ENCODE measurements around the gene FIG4. TPM values are rescaled to one million over a fixed set of nuclear protein-coding genes. Genes with fewer than 3 reads are reported as not detected.
"Not testable (repeated sequence)": the region's sequence is repeated elsewhere in the genome, so short reads cannot be mapped to it uniquely, and the experiment has no call there.

The FIG4 gene
- polyA plus RNA-seq, 3 donors = 27.2 to 65.3 (median 53.7) TPM

GRCh38 chr6:109740787-109741186, 49.7 kb downstream of the FIG4 start:
- peak overlapping the region; percentile 19 to 74 (median 63) for H3K27ac Mint-ChIP-seq
- H3K4me1 Mint-ChIP-seq = peaks cover 4% of the 10 kb centered on the region

GRCh38 chr6:109743739-109744138, 52.6 kb downstream of the FIG4 start:
- WGBS (ENCODE audit: insufficient coverage) = no CpG with 5 or more reads among the region's 2 CpGs
- Histone ChIP-seq H3K9ac (ENCODE audit: insufficient read depth, low read length, poor library complexity, severe bottlenecking) (no peak overlapping the region), H3K27me3 (ENCODE audit: control insufficient read depth in 2 of 2, insufficient read depth in 2 of 2, low read length in 2 of 2) (no peaks in the 10 kb centered on the region), H4K20me1 (ENCODE audit: insufficient read depth, low read length) (no peaks in the 10 kb centered on the region), H3K4me1 (ENCODE audit: control insufficient read depth in 1 of 2, insufficient read depth in 2 of 2, low read length in 2 of 2) (peaks cover 0 to 10% of the 10 kb centered on the region in 2 donors), H2AFZ (ENCODE audit: insufficient read depth, low read depth, low read length, poor library complexity, severe bottlenecking) (no peak overlapping the region), H3K36me3 (replicated peaks in 1 of 2; ENCODE audit: control insufficient read depth in 1 of 2, insufficient read depth in 2 of 2, low read length in 2 of 2) (peaks cover 23 to 86% of the 10 kb centered on the region in 2 donors), H3K9me3 (replicated peaks in 1 of 2; ENCODE audit: control insufficient read depth in 1 of 2, insufficient read depth in 1 of 2, low read length in 2 of 2) (peaks cover 12 to 19% of the 10 kb centered on the region in 2 donors), H3K27ac (ENCODE audit: low read depth in 1 of 2, low read length in 2 of 2) (peak overlapping the region in 1 of 2 donors; percentile 0), H3K79me2 (ENCODE audit: insufficient read depth, low read length) (no peaks in the 10 kb centered on the region), H3K4me3 (replicated peaks in 1 of 3; ENCODE audit: low read depth in 2 of 3, low read length in 3 of 3) (no peak overlapping the region), H3K4me2 (replicated peaks; ENCODE audit: extremely low read depth, low read length, poor library complexity, severe bottlenecking) (no peak overlapping the region)
- H3K27me3 Mint-ChIP-seq (ENCODE audit: low read depth in 3 of 3) = no peaks in the 10 kb centered on the region
- intact Hi-C loops (cut with micrococcal nuclease) = no loop called here
- H3K27ac Mint-ChIP-seq = peak overlapping the region in 4 of 7 donors; percentile 15 to 66 (median 34)
- peak in 1 of 3 donors; percentile 4 for DNase-seq
- no peak overlapping the region for H3K4me3 Mint-ChIP-seq
- TF ChIP-seq, protein P1, sequence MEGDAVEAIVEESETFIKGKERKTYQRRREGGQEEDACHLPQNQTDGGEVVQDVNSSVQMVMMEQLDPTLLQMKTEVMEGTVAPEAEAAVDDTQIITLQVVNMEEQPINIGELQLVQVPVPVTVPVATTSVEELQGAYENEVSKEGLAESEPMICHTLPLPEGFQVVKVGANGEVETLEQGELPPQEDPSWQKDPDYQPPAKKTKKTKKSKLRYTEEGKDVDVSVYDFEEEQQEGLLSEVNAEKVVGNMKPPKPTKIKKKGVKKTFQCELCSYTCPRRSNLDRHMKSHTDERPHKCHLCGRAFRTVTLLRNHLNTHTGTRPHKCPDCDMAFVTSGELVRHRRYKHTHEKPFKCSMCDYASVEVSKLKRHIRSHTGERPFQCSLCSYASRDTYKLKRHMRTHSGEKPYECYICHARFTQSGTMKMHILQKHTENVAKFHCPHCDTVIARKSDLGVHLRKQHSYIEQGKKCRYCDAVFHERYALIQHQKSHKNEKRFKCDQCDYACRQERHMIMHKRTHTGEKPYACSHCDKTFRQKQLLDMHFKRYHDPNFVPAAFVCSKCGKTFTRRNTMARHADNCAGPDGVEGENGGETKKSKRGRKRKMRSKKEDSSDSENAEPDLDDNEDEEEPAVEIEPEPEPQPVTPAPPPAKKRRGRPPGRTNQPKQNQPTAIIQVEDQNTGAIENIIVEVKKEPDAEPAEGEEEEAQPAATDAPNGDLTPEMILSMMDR (IDR thresholded peaks at IDR 0.05) = no peak
- H3K4me1 Mint-ChIP-seq = peaks cover 4% of the 10 kb centered on the region
- peaks cover 2 to 23% (median 11%) of the 10 kb centered on the region in 7 donors for H3K9me3 Mint-ChIP-seq
- peaks cover 27 to 45% of the 10 kb centered on the region in 2 donors for H3K36me3 Mint-ChIP-seq

More at GRCh38 chr6:109740787-109741186, 49.7 kb downstream of the FIG4 start:
- 48% methylated on average over 3 of the region's 7 CpGs for WGBS (ENCODE audit: insufficient coverage)
- Histone ChIP-seq H3K4me1 (ENCODE audit: control insufficient read depth in 1 of 2, insufficient read depth in 2 of 2, low read length in 2 of 2) (peaks cover 0 to 10% of the 10 kb centered on the region in 2 donors), H3K4me2 (replicated peaks; ENCODE audit: extremely low read depth, low read length, poor library complexity, severe bottlenecking) (no peak overlapping the region), H2AFZ (ENCODE audit: insufficient read depth, low read depth, low read length, poor library complexity, severe bottlenecking) (no peak overlapping the region), H3K36me3 (replicated peaks in 1 of 2; ENCODE audit: control insufficient read depth in 1 of 2, insufficient read depth in 2 of 2, low read length in 2 of 2) (peaks cover 48 to 86% of the 10 kb centered on the region in 2 donors), H3K27ac (ENCODE audit: low read depth in 1 of 2, low read length in 2 of 2) (peak overlapping the region in 1 of 2 donors; percentile 64), H3K9ac (ENCODE audit: insufficient read depth, low read length, poor library complexity, severe bottlenecking) (no peak overlapping the region), H3K79me2 (ENCODE audit: insufficient read depth, low read length) (no peaks in the 10 kb centered on the region), H3K27me3 (ENCODE audit: control insufficient read depth in 2 of 2, insufficient read depth in 2 of 2, low read length in 2 of 2) (no peaks in the 10 kb centered on the region), H4K20me1 (ENCODE audit: insufficient read depth, low read length) (no peaks in the 10 kb centered on the region), H3K9me3 (replicated peaks in 1 of 2; ENCODE audit: control insufficient read depth in 1 of 2, insufficient read depth in 1 of 2, low read length in 2 of 2) (peaks cover 9 to 13% of the 10 kb centered on the region in 2 donors), H3K4me3 (replicated peaks in 1 of 3; ENCODE audit: low read depth in 2 of 3, low read length in 3 of 3) (no peak overlapping the region)
- Mint-ChIP-seq H3K27me3 (ENCODE audit: low read depth in 3 of 3) (no peaks in the 10 kb centered on the region), H3K36me3 (peaks cover 56 to 70% of the 10 kb centered on the region in 2 donors), H3K4me3 (no peak overlapping the region), H3K9me3 (peaks cover 2 to 25% (median 13%) of the 10 kb centered on the region in 7 donors)
- DNase-seq = peak; percentile 39 to 91 (median 55)
- intact Hi-C loops (cut with micrococcal nuclease) = no loop called here
- TF ChIP-seq, protein P1 (IDR thresholded peaks at IDR 0.05) = no peak

GRCh38 chr6:109744779-109745178, 53.7 kb downstream of the FIG4 start:
- Histone ChIP-seq H3K36me3 (replicated peaks in 1 of 2; ENCODE audit: control insufficient read depth in 1 of 2, insufficient read depth in 2 of 2, low read length in 2 of 2) (peaks cover 16 to 80% of the 10 kb centered on the region in 2 donors), H3K4me1 (ENCODE audit: control insufficient read depth in 1 of 2, insufficient read depth in 2 of 2, low read length in 2 of 2) (peaks cover 0 to 10% of the 10 kb centered on the region in 2 donors), H3K9me3 (replicated peaks in 1 of 2; ENCODE audit: control insufficient read depth in 1 of 2, insufficient read depth in 1 of 2, low read length in 2 of 2) (peaks cover 7 to 19% of the 10 kb centered on the region in 2 donors)
- intact Hi-C loops (cut with micrococcal nuclease); H3K4me3 Mint-ChIP-seq; H4K20me1 ChIP-seq (ENCODE audit: insufficient read depth, low read length); H3K4me2 ChIP-seq (replicated peaks; ENCODE audit: extremely low read depth, low read length, poor library complexity, severe bottlenecking); H3K9ac ChIP-seq (ENCODE audit: insufficient read depth, low read length, poor library complexity, severe bottlenecking); H3K27ac Mint-ChIP-seq; H3K27me3 Mint-ChIP-seq (ENCODE audit: low read depth in 3 of 3); H2AFZ ChIP-seq (ENCODE audit: insufficient read depth, low read depth, low read length, poor library complexity, severe bottlenecking); H3K4me3 ChIP-seq (replicated peaks in 1 of 3; ENCODE audit: low read depth in 2 of 3, low read length in 3 of 3); H3K79me2 ChIP-seq (ENCODE audit: insufficient read depth, low read length); H3K27ac ChIP-seq (ENCODE audit: low read depth in 1 of 2, low read length in 2 of 2); H3K4me1 Mint-ChIP-seq; H3K27me3 ChIP-seq (ENCODE audit: control insufficient read depth in 2 of 2, insufficient read depth in 2 of 2, low read length in 2 of 2); DNase-seq: not testable (repeated sequence)
- H3K9me3 Mint-ChIP-seq = peaks cover 0 to 17% (median 10%) of the 10 kb centered on the region in 7 donors
- H3K36me3 Mint-ChIP-seq = peaks cover 17 to 35% of the 10 kb centered on the region in 2 donors
- no CpG with 5 or more reads among the region's 3 CpGs for WGBS (ENCODE audit: insufficient coverage)
